H9 (cell line): ENCODE data around the gene SYNE4. TPM values are rescaled to one million over a fixed set of nuclear protein-coding genes. Genes with fewer than 3 reads are reported as not detected.

Experiments used
- DNase-seq: peaks from one replicate; pipeline ENCODE4 v3.0.0-alpha.2; 2017
- H2AFZ ChIP-seq: one replicate; pipeline ENCODE4 v1.6.1; 2013; ENCODE audit warnings: mild to moderate bottlenecking, low read length, control low read depth, moderate library complexity
- H2AK5ac ChIP-seq: 2 replicates; pipeline ENCODE4 v1.6.1; 2013; ENCODE audit warnings: low read length, control low read depth, mixed read lengths; ENCODE audit not compliant: insufficient read length
- H2BK120ac ChIP-seq: one replicate; pipeline ENCODE4 v1.6.1; 2013; ENCODE audit warnings: low read depth, mild to moderate bottlenecking, low read length, control low read depth, inconsistent platforms; ENCODE audit not compliant: poor library complexity, severe bottlenecking
- H2BK12ac ChIP-seq: 2 replicates; pipeline ENCODE4 v1.6.1; 2013; ENCODE audit warnings: low read length, control low read depth, mixed read lengths, low read depth; ENCODE audit not compliant: insufficient read length
- H2BK15ac ChIP-seq: 2 replicates; pipeline ENCODE4 v1.6.1; 2013; ENCODE audit warnings: low read depth, low read length, control low read depth
- H2BK20ac ChIP-seq: one replicate; pipeline ENCODE4 v1.6.1; 2013; ENCODE audit warnings: low read depth, mild to moderate bottlenecking, low read length, control low read depth, inconsistent platforms; ENCODE audit not compliant: poor library complexity, severe bottlenecking
- H2BK5ac ChIP-seq: 2 replicates; pipeline ENCODE4 v1.6.1; 2013; ENCODE audit warnings: low read length, control low read depth, mixed read lengths; ENCODE audit not compliant: insufficient read length
- H3K14ac ChIP-seq: 2 replicates; pipeline ENCODE4 v1.6.1; 2013; ENCODE audit warnings: low read length, control low read depth; ENCODE audit not compliant: insufficient read depth
- H3K18ac ChIP-seq: 2 replicates; pipeline ENCODE4 v1.6.1; 2013; ENCODE audit warnings: low read depth, mild to moderate bottlenecking, mixed read lengths, low read length, control low read depth; ENCODE audit not compliant: insufficient read length
- H3K23ac ChIP-seq: 2 replicates; pipeline ENCODE4 v1.6.1; 2013; ENCODE audit warnings: low read length, control low read depth, mixed read lengths, low read depth; ENCODE audit not compliant: insufficient read length
- H3K23me2 ChIP-seq: 2 replicates; pipeline ENCODE4 v1.6.1; 2013; ENCODE audit warnings: low read depth, mild to moderate bottlenecking, mixed read lengths, low read length, control low read depth; ENCODE audit not compliant: insufficient read length, poor library complexity, severe bottlenecking
- H3K27ac ChIP-seq: 2 replicates; pipeline ENCODE4 v1.5.1; 2013; ENCODE audit warnings: low read length, control low read depth, mixed read lengths, low read depth; ENCODE audit not compliant: insufficient read length
- H3K27me3 ChIP-seq: 2 replicates; pipeline ENCODE4 v1.6.1; 2013; ENCODE audit warnings: low read length, control low read depth, inconsistent platforms; ENCODE audit not compliant: insufficient read depth
- H3K4ac ChIP-seq: 2 replicates; pipeline ENCODE4 v1.6.1; 2013; ENCODE audit warnings: low read depth, mild to moderate bottlenecking, control low read depth, inconsistent platforms, low read length, moderate library complexity
- H3K4me1 ChIP-seq: 2 replicates; pipeline ENCODE4 v1.6.1; 2013; ENCODE audit warnings: low read length, control low read depth, inconsistent platforms; ENCODE audit not compliant: insufficient read depth
- H3K4me2 ChIP-seq: 2 replicates; pipeline ENCODE4 v1.6.1; 2013; ENCODE audit warnings: low read length, control low read depth, mixed read lengths; ENCODE audit not compliant: insufficient read length, insufficient read depth
- H3K56ac ChIP-seq: 2 replicates; pipeline ENCODE4 v1.6.1; 2013; ENCODE audit warnings: low read depth, mild to moderate bottlenecking, mixed read lengths, low read length, control low read depth; ENCODE audit not compliant: insufficient read length
- H3K79me1 ChIP-seq: 2 replicates; pipeline ENCODE4 v1.6.1; 2013; ENCODE audit warnings: low read depth, mild to moderate bottlenecking, moderate library complexity, low read length, control low read depth, inconsistent platforms; ENCODE audit not compliant: insufficient read depth, poor library complexity, severe bottlenecking
- H3K79me2 ChIP-seq: 2 replicates; pipeline ENCODE4 v1.6.1; 2013; ENCODE audit warnings: low read length, control low read depth, inconsistent platforms; ENCODE audit not compliant: insufficient read depth
- H3K9ac ChIP-seq: 2 replicates; pipeline ENCODE4 v1.6.1; 2013; ENCODE audit warnings: low read length, control low read depth, mixed read lengths; ENCODE audit not compliant: insufficient read length; ENCODE audit errors: extremely low read depth
- H3K9me3 ChIP-seq: one replicate; pipeline ENCODE4 v1.6.1; 2013; ENCODE audit warnings: low read depth, low read length, inconsistent platforms; ENCODE audit not compliant: control insufficient read depth
- H3T11ph ChIP-seq: one replicate; pipeline ENCODE4 v1.6.1; 2013; ENCODE audit warnings: mild to moderate bottlenecking, low read length, control low read depth, inconsistent platforms
- H4K20me1 ChIP-seq: one replicate; pipeline ENCODE4 v1.6.1; 2013; ENCODE audit not compliant: control insufficient read depth, insufficient read length, insufficient read depth
- H4K5ac ChIP-seq: 2 replicates; pipeline ENCODE4 v1.6.1; 2013; ENCODE audit warnings: low read depth, mild to moderate bottlenecking, mixed read lengths, low read length, control low read depth; ENCODE audit not compliant: insufficient read length
- H4K8ac ChIP-seq: replicated peaks from 2 replicates; pipeline ENCODE4 v1.6.1; 2013; ENCODE audit warnings: low read length, control low read depth, mixed read lengths, low read depth; ENCODE audit not compliant: insufficient read length
- H4K91ac ChIP-seq: 2 replicates; pipeline ENCODE4 v1.6.1; 2013; ENCODE audit warnings: low read depth, mild to moderate bottlenecking, moderate library complexity, mixed read lengths, low read length, control low read depth; ENCODE audit not compliant: insufficient read length
- H3K27ac Mint-ChIP-seq, 3 experiments: 2 replicates in 2 of 3; 3 replicates in 1 of 3; pipeline ENCODE4 v1.8.0; 2020 to 2021; ENCODE audit warnings: mixed read lengths in 3 of 3, mild to moderate bottlenecking in 1 of 3, moderate library complexity in 1 of 3
- H3K27me3 Mint-ChIP-seq: 2 replicates; pipeline ENCODE4 v1.8.0; 2021; ENCODE audit warnings: low read depth, mild to moderate bottlenecking, moderate library complexity, mixed read lengths
- H3K36me3 Mint-ChIP-seq, 3 experiments: 2 replicates in 2 of 3; 3 replicates in 1 of 3; pipeline ENCODE4 v1.8.0; 2020 to 2021; ENCODE audit warnings: low read depth in 3 of 3, mixed read lengths in 3 of 3; ENCODE audit not compliant: insufficient read depth in 1 of 3
- H3K4me1 Mint-ChIP-seq, 2 experiments: 2 replicates each; pipeline ENCODE4 v1.8.0; 2020; ENCODE audit warnings: mixed read lengths in 2 of 2
- H3K4me3 Mint-ChIP-seq, 2 experiments: 2 replicates in 1 of 2; 3 replicates in 1 of 2; pipeline ENCODE4 v1.8.0; 2020 to 2021; ENCODE audit warnings: mild to moderate bottlenecking in 2 of 2, mixed read lengths in 2 of 2, moderate library complexity in 1 of 2
- H3K9me3 Mint-ChIP-seq, 2 experiments: 2 replicates in 1 of 2; 3 replicates in 1 of 2; pipeline ENCODE4 v1.8.0; 2020; ENCODE audit warnings: mild to moderate bottlenecking in 2 of 2, mixed read lengths in 2 of 2, moderate library complexity in 1 of 2
- WGBS: extraction: QIAGEN DNeasy Blood & Tissue Kit; methylation state at CpG from one replicate; pipeline ENCODE4 v1.1.7; 2013; ENCODE audit warnings: missing lambda C conversion rate, low lambda C conversion rate, mixed read lengths; ENCODE audit not compliant: insufficient read length; ENCODE audit errors: extremely low coverage; 5-methylcytosine and 5-hydroxymethylcytosine counted together
- total RNA-seq: library from RNA; stranded (reverse); gene quantifications from 2 replicates; pipeline ENCODE4 v1.2.1, GENCODE V29; 2021
- TF ChIP-seq, protein P1 (sequence below): fragments of 200-600 bp; sonication (generic); conservative IDR thresholded peaks from 3 replicates; pipeline ENCODE4 v1.8.0; 2021; ENCODE audit warnings: antibody characterized with exemption, mild to moderate bottlenecking

Gene SYNE4
- total RNA-seq, 1 experiment from 2014 or later: 19.2 TPM

DNA sequence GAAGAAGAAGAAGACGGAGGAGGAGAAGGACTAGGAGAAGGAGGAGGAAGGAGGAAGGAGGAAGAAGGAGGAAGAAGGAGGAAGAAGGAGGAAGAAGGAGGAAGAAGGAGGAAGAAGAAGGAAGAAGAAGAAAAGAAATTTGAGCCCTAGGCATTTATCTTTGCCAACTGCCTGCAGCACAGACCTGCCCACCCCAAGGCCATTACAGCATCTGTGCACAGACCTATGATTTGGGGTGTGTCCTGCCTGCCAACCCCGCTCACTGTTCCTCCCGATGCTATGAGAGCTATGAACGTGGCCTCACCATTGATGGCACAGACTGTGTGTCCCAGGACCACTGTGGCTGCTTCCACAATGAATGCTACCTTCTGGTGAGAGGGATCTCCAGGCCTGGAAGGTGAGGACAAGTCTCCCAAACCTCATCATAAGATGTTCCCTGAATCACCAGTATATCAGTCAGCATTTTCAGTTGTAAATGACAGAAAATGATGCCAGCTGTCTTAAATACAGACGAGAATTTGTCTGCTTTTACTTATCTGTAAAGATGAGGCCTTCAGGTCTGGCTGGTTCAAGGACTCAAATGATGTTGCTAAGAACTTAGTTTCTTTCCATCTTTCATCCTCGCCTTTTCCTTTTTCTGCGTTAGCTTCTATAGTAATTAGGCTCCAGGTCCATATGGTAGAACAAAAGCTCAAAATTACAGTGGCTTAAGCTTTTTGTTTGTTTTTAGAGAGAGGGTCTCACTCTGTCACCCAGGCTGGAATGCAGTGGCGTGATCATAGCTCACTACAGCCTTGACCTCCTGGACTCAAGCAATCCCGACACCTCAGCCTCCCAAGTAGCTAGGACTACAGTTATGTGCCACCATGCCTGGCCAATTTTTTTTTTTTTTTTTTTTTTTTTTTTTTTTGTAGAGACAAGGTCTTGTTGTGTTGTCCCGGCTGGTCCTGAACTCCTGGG lies 17.6 kb downstream of the SYNE4 start:
- H3T11ph ChIP-seq: no peak overlapping the region
- H3K9me3 Mint-ChIP-seq: no peaks in the 10 kb centered on the region; a peak in 2 of 5 replicates
- no peaks in the 10 kb centered on the region for H3K4me1 ChIP-seq
- no peak overlapping the region for H3K14ac ChIP-seq
- TF ChIP-seq, protein P1, sequence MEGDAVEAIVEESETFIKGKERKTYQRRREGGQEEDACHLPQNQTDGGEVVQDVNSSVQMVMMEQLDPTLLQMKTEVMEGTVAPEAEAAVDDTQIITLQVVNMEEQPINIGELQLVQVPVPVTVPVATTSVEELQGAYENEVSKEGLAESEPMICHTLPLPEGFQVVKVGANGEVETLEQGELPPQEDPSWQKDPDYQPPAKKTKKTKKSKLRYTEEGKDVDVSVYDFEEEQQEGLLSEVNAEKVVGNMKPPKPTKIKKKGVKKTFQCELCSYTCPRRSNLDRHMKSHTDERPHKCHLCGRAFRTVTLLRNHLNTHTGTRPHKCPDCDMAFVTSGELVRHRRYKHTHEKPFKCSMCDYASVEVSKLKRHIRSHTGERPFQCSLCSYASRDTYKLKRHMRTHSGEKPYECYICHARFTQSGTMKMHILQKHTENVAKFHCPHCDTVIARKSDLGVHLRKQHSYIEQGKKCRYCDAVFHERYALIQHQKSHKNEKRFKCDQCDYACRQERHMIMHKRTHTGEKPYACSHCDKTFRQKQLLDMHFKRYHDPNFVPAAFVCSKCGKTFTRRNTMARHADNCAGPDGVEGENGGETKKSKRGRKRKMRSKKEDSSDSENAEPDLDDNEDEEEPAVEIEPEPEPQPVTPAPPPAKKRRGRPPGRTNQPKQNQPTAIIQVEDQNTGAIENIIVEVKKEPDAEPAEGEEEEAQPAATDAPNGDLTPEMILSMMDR: no peak
- H4K8ac ChIP-seq: no peak overlapping the region
- H3K4me1 Mint-ChIP-seq: peaks cover 14 to 19% of the 10 kb centered on the region in 2 experiments
- no peaks in the 10 kb centered on the region for H3K9me3 ChIP-seq
- H2BK20ac ChIP-seq: no peak overlapping the region
- no peaks in the 10 kb centered on the region for H3K79me2 ChIP-seq
- H3K27ac ChIP-seq: no peak overlapping the region
- peaks cover 38% of the 10 kb centered on the region for H3K27me3 Mint-ChIP-seq
- no peak overlapping the region for H3K4me3 Mint-ChIP-seq
- H2BK15ac ChIP-seq: no peak overlapping the region
- no peak overlapping the region for H3K9ac ChIP-seq
- H2AFZ ChIP-seq: no peak overlapping the region
- WGBS: no CpG with 5 or more reads among the region's 10 CpGs
- H3K56ac ChIP-seq: no peak overlapping the region
- no peak overlapping the region for H3K4me2 ChIP-seq
- no peak overlapping the region for H4K91ac ChIP-seq
- peaks cover 6% of the 10 kb centered on the region for H3K23me2 ChIP-seq
- no peak overlapping the region for H3K27ac Mint-ChIP-seq
- H3K23ac ChIP-seq: no peak overlapping the region
- no peak overlapping the region for H3K4ac ChIP-seq
- H2AK5ac ChIP-seq: no peak overlapping the region
- H3K18ac ChIP-seq: no peak overlapping the region
- H2BK12ac ChIP-seq: no peak overlapping the region
- peaks cover 3% of the 10 kb centered on the region for H4K20me1 ChIP-seq
- no peak for DNase-seq
- no peaks in the 10 kb centered on the region; the same call in 1 of the 2 replicates for H3K27me3 ChIP-seq
- no peak overlapping the region for H2BK120ac ChIP-seq
- no peaks in the 10 kb centered on the region for H3K79me1 ChIP-seq
- no peak overlapping the region for H2BK5ac ChIP-seq
- H3K36me3 Mint-ChIP-seq: peaks cover 0 to 3% (median 0%) of the 10 kb centered on the region in 3 experiments; a peak in 2 of 7 replicates
- H4K5ac ChIP-seq: no peak overlapping the region
